ENCODE results near the gene NDRG4. TPM values are rescaled to one million over a fixed set of nuclear protein-coding genes. Genes with fewer than 3 reads are reported as not detected.

Gene NDRG4
- total and polyA plus RNA-seq, 2 of the 13 experiments (the other 11 are each of a cell fraction or from before 2014, with no cell fraction given) = 1.7 to 2.7 TPM

GRCh38 chr16:58511933-58512815, 12.2 kb downstream of the NDRG4 start (continued):
- TF ChIP-seq ELF3 (CRISPR knock-in tag; IDR thresholded peaks at IDR 0.05) (no peak), SALL2 (CRISPR knock-in tag; IDR thresholded peaks at IDR 0.05) (0 out of 2 replicates have a peak, but pooled peaks have one; percentile 38), TBX2 (CRISPR knock-in tag; IDR thresholded peaks at IDR 0.05; ENCODE audit: borderline replicate concordance) (0 out of 2 replicates have a peak, but pooled peaks have one; percentile 46), ZNF883 (CRISPR knock-in tag; IDR thresholded peaks at IDR 0.05; ENCODE audit: not compliant biosample characterization) (peak; percentile 50), ZNF274 (CRISPR knock-in tag; IDR thresholded peaks at IDR 0.05) (peak; percentile 58; the same call in 1 of the 2 replicates), CBX2 (IDR thresholded peaks at IDR 0.05; ENCODE audit: low read depth, low read length) (no peak), CBX2 (CRISPR knock-in tag; IDR thresholded peaks at IDR 0.05; ENCODE audit: low read depth) (no peak), ETV5 (CRISPR knock-in tag; IDR thresholded peaks at IDR 0.05; ENCODE audit: borderline replicate concordance) (peak; percentile 38; the same call in 1 of the 2 replicates), HOXA3 (CRISPR knock-in tag; IDR thresholded peaks at IDR 0.05) (peak; percentile 31; the same call in 1 of the 2 replicates), MYC (CRISPR knock-in tag; IDR thresholded peaks at IDR 0.05; ENCODE audit: borderline replicate concordance) (peak; percentile 71), MXD4 (CRISPR knock-in tag; IDR thresholded peaks at IDR 0.05) (peak; percentile 45; the same call in 1 of the 2 replicates), SALL1 (CRISPR knock-in tag; IDR thresholded peaks at IDR 0.05) (peak; percentile 60), KAT7 (CRISPR knock-in tag; IDR thresholded peaks at IDR 0.05; ENCODE audit: borderline replicate concordance) (no peak; the same call in 1 of the 2 replicates), ARNTL (CRISPR knock-in tag; IDR thresholded peaks at IDR 0.05) (0 out of 2 replicates have a peak, but pooled peaks have one; percentile 49), NCOA5 (CRISPR knock-in tag; IDR thresholded peaks at IDR 0.05) (no peak)
